ENCODE results near the gene GMEB2.
A peak's percentile ranks its signal among the peaks of the same experiment; 100 is the strongest.
"Not testable (repeated sequence)": the region's sequence is repeated elsewhere in the genome, so short reads cannot be mapped to it uniquely, and the experiment has no call there.

Gene GMEB2, protein sequence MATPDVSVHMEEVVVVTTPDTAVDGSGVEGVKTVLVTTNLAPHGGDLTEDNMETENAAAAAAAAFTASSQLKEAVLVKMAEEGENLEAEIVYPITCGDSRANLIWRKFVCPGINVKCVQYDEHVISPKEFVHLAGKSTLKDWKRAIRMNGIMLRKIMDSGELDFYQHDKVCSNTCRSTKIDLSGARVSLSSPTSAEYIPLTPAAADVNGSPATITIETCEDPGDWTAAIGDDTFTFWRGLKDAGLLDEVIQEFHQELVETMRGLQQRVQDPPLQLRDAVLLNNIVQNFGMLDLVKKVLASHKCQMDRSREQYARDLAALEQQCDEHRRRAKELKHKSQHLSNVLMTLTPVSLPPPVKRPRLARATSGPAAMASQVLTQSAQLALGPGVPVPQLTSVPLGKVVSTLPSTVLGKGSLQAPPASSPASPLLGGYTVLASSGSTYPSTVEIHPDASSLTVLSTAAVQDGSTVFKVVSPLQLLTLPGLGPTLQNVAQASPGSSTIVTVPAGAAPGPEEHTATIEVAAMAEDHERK

DNA sequence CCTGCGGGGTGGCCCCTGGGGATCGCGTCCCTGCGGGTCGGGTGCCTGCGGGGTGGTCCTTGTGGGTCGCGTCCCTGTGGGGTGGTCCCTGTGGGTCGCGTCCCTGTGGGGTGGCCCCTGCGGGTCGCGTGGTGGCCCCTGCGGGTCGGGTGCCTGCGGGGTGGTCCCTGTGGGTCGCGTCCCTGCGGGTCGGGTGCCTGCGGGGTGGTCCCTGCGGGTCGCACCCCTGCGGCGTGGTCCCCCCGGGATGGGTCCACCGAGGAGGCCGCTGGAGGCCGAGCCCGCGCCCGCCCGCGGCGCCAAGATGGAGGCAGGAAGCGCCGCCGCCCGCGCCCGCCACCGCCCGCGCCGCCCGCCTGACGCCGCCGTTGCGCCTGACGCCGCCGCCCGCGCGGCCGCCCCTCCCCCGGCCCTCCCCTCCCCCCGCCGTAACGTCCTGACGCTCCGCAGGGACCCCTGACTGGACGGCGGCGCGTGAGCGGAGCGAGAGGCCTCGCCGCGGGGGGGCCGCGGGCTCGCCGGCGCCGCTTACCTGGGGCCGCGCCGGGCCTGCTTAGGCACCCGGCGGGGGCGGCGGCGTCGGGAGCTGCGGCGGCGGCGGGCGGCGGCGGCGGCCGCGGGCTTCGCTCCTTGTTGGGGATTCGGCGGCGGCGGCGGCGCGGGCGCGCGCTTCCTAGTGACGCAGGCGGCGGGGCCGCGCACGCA lies at the start of gene GMEB2:
TSS of gene GMEB2 (minus strand) at position 678 of the 705 bp plus-strand sequence. CDS start 7,704 bp downstream, outside the sequence.
- Mint-ChIP-seq H3K27ac (peak within 1 kb of the TSS; percentile 98), H3K27me3 (no peaks in the 10 kb centered on the region), H3K4me3 (peak within 1 kb of the TSS; percentile 96), H3K9me3 (no peaks in the 10 kb centered on the region), H3K4me1 (peaks cover 37% of the 10 kb centered on the region), H3K36me3 (peaks cover 12% of the 10 kb centered on the region)
- DNase-seq (ENCODE audit: low spot score in 2 of 2) = peak in 1 of 2 donors; percentile 95
- peak; percentile 42 for ATAC-seq (ENCODE audit: low read depth)

DNA sequence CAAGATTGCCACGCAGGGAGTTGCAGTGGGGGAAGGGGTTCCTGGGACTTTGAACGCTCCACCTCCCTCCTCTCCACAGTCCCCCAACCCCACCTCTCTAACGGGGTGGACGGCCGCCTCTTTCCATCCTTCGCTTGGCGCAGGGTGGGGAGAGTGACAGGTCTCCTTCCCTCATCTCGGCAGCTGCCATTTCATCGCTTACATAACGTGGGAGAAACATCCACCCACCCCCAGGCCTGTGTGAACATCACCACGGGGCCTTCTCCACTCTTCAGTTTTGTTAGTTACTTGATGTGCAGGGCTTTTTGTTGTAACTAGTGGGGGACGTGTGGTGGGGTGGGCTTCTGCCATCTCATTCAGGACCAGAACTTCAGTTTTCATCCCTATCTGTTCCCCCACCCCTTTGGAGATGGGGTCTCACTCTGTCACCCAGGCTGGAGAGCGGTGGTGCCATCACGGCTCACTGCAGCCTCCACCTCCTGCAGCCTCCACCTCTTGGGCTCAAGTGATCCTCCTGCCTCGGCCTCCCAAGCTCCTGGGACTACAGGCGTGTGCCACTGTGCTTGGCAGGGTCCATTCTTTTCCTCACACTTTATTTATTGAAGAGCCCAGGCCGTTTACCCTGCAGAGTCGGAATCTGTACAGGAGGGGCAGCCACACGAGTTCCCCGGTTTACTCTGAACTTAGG lies 48.9 kb upstream of the GMEB2 start:
- Mint-ChIP-seq H3K27me3 (no peaks in the 10 kb centered on the region), H3K36me3 (peaks cover 13% of the 10 kb centered on the region), H3K9me3 (no peaks in the 10 kb centered on the region), H3K4me1 (no peaks in the 10 kb centered on the region), H3K4me3 (no peak overlapping the region), H3K27ac (no peak overlapping the region)
- ATAC-seq (ENCODE audit: low read depth) (no peak), DNase-seq (ENCODE audit: low spot score in 2 of 2) (no peak)

DNA sequence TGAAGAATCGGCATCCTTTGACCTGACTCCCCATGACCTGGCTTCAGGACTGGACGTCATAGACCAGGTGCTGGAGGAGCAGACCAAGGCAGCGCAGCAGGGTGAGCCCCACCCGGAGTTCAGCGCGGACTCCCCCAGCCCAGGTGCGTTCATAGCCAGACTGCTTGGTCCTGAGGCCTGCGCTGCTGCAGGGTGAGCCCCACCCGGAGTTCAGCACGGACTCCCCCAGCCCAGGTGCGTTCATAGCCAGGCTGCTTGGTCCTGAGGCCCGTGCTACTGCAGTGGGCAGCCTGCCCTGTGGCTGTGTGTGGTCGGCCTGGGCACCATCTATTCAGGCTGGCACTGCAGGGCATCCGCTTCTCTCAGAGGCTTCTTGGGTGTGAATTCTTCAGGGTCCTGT lies 47.0 kb upstream of the GMEB2 start:
- Mint-ChIP-seq H3K4me3 (no peak overlapping the region), H3K36me3 (peaks cover 11% of the 10 kb centered on the region), H3K27me3 (no peaks in the 10 kb centered on the region), H3K9me3 (no peaks in the 10 kb centered on the region), H3K27ac (no peak overlapping the region), H3K4me1 (no peaks in the 10 kb centered on the region)
- DNase-seq (ENCODE audit: low spot score in 2 of 2) (no peak), ATAC-seq (ENCODE audit: low read depth) (no peak)

DNA sequence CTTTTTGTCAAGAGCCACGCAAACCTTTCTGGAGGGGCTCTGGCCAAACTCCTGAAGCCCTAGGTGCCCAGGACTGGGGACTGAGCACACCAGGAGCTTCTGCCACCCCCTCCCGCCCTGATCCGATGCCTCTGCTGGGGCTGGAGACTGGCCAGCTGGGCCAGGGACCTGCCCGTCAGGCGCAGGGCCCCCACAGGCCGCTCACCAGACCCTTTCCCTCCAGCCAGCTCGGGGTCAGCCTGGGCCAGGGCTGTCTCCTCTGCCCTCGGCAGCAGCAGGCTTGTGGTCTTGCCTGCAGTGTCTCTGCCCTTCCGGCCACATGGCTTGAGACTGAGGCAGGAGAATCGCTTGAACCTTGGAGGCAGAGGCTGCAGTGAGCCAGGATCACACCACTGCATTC lies 45.8 kb upstream of the GMEB2 start:
- no peak for DNase-seq (ENCODE audit: low spot score in 2 of 2)
- no peaks in the 10 kb centered on the region for H3K27me3 Mint-ChIP-seq
- peaks cover 12% of the 10 kb centered on the region for H3K36me3 Mint-ChIP-seq
- H3K9me3 Mint-ChIP-seq = no peaks in the 10 kb centered on the region
- no peak overlapping the region for H3K4me3 Mint-ChIP-seq
- no peak overlapping the region for H3K27ac Mint-ChIP-seq
- no peaks in the 10 kb centered on the region for H3K4me1 Mint-ChIP-seq
- ATAC-seq (ENCODE audit: low read depth) = no peak

DNA sequence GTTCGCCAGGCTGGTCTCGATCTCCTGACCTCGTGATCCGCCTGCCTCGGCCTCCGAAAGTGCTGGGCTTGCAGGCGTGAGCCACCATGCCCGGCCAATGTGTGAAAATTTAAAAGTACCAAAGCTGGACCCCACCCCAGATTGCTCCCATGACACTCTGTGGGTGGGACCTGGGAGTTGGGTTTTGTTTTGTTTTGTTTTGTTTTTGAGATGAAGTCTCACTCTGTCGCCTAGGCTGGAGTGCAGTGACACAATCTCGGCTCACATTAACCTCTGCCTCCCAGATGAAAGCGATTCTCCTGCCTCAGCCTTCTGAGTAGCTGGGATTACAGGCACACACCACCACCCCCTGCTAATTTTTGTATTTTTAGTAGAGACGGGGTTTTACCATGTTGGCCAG lies 44.8 kb upstream of the GMEB2 start:
- peaks cover 12% of the 10 kb centered on the region for H3K36me3 Mint-ChIP-seq
- not testable (repeated sequence) for ATAC-seq (ENCODE audit: low read depth); H3K9me3 Mint-ChIP-seq

DNA sequence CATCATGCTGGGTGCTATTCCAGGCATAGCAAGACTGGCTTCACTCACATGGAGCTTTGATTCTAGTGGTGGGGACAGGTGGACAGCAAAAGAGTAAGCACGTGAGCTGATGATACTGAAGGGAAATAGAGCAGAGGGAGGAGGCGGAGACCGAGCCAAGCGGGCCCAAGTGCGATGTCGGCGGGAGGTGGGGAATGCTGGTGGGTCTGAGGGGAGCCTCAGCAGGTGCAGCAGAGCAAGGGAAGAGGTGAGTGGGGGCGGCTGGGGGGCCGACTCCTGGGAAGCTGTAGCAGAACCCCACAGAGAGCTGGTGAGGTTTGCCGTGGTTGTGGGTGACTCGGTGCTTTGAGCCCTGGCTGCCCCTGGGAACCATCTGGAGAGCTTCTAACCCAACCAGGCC lies 41.5 kb upstream of the GMEB2 start:
- no peak for ATAC-seq (ENCODE audit: low read depth)
- no peak for DNase-seq (ENCODE audit: low spot score in 2 of 2)
- H3K27me3 Mint-ChIP-seq = no peaks in the 10 kb centered on the region
- peaks cover 2% of the 10 kb centered on the region for H3K4me1 Mint-ChIP-seq
- no peak overlapping the region for H3K27ac Mint-ChIP-seq
- H3K36me3 Mint-ChIP-seq = peaks cover 7% of the 10 kb centered on the region
- H3K4me3 Mint-ChIP-seq = no peak overlapping the region
- H3K9me3 Mint-ChIP-seq = no peaks in the 10 kb centered on the region

More for the DNA sequence above, 44.8 kb upstream of the GMEB2 start:
- not testable (repeated sequence) for H3K4me3 Mint-ChIP-seq; H3K4me1 Mint-ChIP-seq; H3K27ac Mint-ChIP-seq; H3K27me3 Mint-ChIP-seq; DNase-seq (ENCODE audit: low spot score in 2 of 2)

DNA sequence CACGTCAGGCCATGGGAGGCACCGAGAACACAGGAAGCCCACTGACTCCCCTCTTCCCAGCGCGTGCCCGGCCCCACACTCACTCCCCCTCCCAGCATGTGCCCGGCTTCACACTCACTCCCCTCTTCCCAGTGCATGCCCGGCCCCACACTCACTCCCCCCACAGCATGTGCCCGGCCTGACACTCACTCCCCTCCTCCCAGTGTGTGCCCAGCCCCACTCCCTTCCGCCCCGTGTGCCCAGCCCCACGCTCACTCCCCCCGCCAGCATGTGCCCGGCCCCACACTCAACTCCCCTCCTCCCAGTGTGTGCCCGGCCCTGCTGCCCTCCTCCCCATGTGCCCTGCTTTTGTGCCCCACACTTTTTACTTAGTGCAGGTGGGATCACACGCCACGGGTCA lies 41.0 kb upstream of the GMEB2 start:
- Mint-ChIP-seq H3K4me1 (peaks cover 2% of the 10 kb centered on the region), H3K27me3 (no peaks in the 10 kb centered on the region), H3K36me3 (peaks cover 7% of the 10 kb centered on the region), H3K27ac (no peak overlapping the region), H3K9me3 (no peaks in the 10 kb centered on the region), H3K4me3 (no peak overlapping the region)
- DNase-seq (ENCODE audit: low spot score in 2 of 2) (no peak), ATAC-seq (ENCODE audit: low read depth) (no peak)

DNA sequence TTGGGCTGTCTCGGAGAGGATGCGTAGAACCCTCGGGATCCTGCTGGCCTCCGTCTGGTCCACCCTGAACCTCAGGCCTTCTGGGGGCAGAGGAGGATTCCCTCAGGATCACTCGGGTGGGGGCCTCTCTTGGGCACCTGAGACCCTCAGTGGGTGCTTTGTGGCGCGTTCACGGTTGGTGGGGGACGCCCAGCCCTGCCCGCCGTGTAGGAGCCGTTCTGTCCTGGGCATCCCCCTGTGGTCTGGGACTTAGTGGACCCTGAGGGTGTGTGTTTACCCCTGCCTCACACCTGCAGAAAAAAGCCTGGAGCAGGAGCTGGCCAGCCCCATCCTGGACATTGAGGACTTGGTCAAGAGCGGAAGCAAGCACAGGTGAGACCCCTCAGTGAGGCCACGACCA lies 38.8 kb upstream of the GMEB2 start:
- Mint-ChIP-seq H3K4me1 (peaks cover 2% of the 10 kb centered on the region), H3K9me3 (no peaks in the 10 kb centered on the region), H3K4me3 (no peak overlapping the region), H3K36me3 (peaks cover 10% of the 10 kb centered on the region), H3K27me3 (no peaks in the 10 kb centered on the region), H3K27ac (no peak overlapping the region)
- DNase-seq (ENCODE audit: low spot score in 2 of 2) (no peak), ATAC-seq (ENCODE audit: low read depth) (no peak)

DNA sequence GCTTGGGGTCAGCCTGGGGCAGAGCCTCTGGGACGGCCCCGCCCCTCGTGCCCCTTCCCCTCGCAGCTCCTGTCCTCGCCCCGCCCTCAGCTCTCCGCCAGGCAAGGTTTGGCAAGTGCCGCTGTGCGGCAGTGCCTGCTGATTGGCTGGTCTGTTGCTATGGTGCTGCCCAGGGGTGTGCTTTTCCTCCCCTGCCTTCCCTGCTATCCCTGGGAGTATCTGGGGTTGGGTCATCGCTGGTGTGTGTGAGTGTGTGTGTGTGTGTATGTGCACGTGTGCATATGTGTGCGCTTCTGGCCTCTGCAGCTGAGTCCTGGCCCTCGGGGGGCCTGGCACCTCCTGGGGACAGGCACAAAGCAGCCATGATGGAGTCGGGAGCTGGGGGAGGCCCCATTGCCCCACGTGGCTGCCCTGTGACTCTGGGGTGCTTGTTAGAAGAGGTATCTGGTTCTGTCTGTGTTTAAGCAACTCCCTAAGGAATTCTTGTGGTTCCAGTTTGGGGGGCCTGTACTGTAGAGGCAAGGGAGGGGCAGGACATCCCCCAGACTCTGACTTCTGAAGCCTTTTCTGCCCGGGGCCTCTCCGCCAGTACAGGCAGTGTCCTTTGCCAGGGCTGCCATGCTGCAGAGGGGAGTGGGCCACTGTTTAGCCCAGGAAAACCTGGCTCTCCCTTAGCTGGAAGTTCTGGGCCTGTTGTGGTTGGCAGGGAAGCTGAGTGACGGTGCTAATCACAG lies 38.1 kb upstream of the GMEB2 start:
- DNase-seq (ENCODE audit: low spot score in 2 of 2) = no peak
- Mint-ChIP-seq H3K9me3 (no peaks in the 10 kb centered on the region), H3K4me3 (no peak overlapping the region), H3K27me3 (no peaks in the 10 kb centered on the region), H3K27ac (no peak overlapping the region), H3K36me3 (peaks cover 10% of the 10 kb centered on the region), H3K4me1 (peaks cover 2% of the 10 kb centered on the region)
- ATAC-seq (ENCODE audit: low read depth) = no peak

DNA sequence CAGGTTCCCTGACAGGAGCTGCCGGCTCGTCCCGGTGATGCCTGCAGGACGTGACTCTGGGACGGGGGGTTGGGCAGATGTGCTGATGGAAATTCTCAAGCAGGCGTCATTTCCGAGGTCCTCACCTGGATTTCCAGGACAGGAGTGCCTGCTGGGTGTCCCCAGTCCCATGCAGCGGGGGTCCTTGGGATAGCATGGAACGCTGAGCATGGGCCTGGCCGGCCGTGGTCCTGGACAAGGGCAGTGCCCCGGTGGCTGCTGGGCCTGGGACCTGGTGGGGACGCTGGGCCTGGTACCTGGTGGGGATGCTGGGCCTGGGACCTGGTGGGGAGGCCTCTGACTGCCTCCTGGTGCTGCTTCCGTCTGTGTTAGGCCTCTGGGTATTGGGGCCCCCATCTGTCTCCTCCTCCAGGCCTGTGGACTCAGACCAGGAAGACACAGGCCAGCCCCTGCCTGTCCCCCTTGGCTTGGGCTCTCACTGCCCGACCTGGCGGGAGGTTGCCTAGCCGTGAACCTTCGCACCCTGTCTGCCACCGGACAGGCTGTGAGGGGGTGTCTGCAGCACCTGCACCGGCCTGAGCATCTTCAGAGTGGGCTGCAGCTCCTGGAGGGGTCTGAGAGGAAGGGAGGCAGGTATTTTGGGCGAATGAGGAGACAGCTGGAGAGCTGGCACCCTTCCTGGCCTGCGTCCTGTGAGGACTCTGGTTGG lies 37.4 kb upstream of the GMEB2 start:
- ATAC-seq (ENCODE audit: low read depth) = no peak
- H3K4me1 Mint-ChIP-seq = peaks cover 2% of the 10 kb centered on the region
- no peak overlapping the region for H3K27ac Mint-ChIP-seq
- no peak for DNase-seq (ENCODE audit: low spot score in 2 of 2)
- no peaks in the 10 kb centered on the region for H3K9me3 Mint-ChIP-seq
- peaks cover 10% of the 10 kb centered on the region for H3K36me3 Mint-ChIP-seq
- no peaks in the 10 kb centered on the region for H3K27me3 Mint-ChIP-seq
- no peak overlapping the region for H3K4me3 Mint-ChIP-seq

DNA sequence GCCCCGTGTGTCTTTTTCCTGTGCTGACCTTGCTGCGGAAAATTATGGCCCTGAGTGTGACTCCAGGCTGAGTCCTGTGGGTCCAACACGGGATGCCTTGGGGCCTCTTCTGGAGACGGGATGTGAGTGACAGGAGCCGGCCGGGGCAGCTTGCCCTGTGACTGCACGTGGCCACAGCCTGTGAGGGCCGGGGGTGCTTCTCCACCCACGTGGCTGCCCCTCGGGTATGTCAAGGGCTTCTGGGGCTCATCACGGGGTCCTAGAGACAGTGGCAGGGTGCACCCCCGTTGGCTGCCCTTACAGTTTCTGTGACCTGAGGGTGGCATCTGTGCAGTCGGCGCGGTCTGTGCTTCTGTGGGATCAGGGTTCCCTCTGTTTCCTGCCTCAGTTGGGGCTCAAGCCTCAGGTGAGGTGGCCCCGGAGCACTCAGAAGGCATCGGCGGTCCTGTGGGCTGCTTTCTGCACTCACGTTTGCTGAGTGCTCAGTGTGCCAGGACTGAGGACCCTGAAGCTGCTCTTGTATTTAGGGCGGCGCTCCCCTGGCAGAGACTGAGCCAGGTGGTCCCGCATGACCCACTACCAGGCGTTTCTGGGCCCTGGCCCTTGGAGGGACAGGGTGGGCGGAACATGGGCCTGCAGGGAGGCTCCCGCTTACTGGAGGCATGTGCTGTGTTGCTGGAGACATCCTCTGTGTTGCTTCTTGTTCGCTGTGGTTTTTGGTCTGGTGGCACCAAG lies 36.6 kb upstream of the GMEB2 start:
- Mint-ChIP-seq H3K27me3 (no peaks in the 10 kb centered on the region), H3K36me3 (peaks cover 10% of the 10 kb centered on the region), H3K9me3 (no peaks in the 10 kb centered on the region), H3K27ac (no peak overlapping the region), H3K4me3 (no peak overlapping the region), H3K4me1 (peaks cover 10% of the 10 kb centered on the region)
- DNase-seq (ENCODE audit: low spot score in 2 of 2) (no peak), ATAC-seq (ENCODE audit: low read depth) (no peak)

DNA sequence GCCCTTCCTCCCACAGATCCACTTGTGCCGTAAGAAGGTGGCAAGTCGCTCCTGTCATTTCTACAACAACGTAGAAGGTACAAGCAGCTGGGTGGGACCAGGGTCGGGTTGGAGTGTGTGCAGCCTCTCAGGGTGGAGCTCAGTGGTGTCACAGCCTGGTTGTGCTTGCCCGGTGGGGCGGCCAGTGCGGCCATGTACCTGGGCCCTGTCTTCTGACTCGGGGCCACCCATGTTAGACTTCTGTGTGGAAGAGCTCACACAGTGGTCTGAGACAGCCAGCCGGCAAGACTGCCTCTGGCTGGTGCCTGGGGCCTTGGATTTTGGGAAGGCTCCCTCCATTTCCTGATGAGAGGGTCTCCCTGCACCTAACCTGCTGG lies 35.9 kb upstream of the GMEB2 start:
- Mint-ChIP-seq H3K4me1 (peaks cover 15% of the 10 kb centered on the region), H3K9me3 (no peaks in the 10 kb centered on the region), H3K27ac (no peak overlapping the region), H3K36me3 (peaks cover 6% of the 10 kb centered on the region), H3K4me3 (no peak overlapping the region), H3K27me3 (no peaks in the 10 kb centered on the region)
- no peak for DNase-seq (ENCODE audit: low spot score in 2 of 2)
- ATAC-seq (ENCODE audit: low read depth) = no peak
